Subcutaneous adipose tissue (tissue), 4 donors: Measurements from ENCODE around the gene RPL12. TPM values are rescaled to one million over a fixed set of nuclear protein-coding genes. Genes with fewer than 3 reads are reported as not detected.

Experiments used
- CTCF ChIP-seq: fragments of 450-650 bp; IDR thresholded peaks from one replicate; pipeline ENCODE4 v1.5.1; 2016; ENCODE audit warnings: low read depth, mild to moderate bottlenecking, control low read depth, antibody characterized with exemption, moderate library complexity
- total RNA-seq, 4 donors: library from RNA; depleted of rRNA; stranded (reverse); fragments of >200 nt; gene quantifications; one replicate each; pipeline ENCODE4 v1.1.0, GENCODE V29; 2016

The RPL12 gene
- total RNA-seq, 4 donors from 2014 or later = 1,869 to 2,956 (median 2,710) TPM

- no peak for TF ChIP-seq CTCF
These were observed 43.1 kb upstream of the RPL12 start for GRCh38 chr9:127494304-127494702.

- no peak for TF ChIP-seq CTCF
These were observed 42.5 kb upstream of the RPL12 start for GRCh38 chr9:127493592-127494303.

GRCh38 chr9:127492616-127493015 lies 41.4 kb upstream of the RPL12 start:
- TF ChIP-seq CTCF = no peak

GRCh38 chr9:127491516-127491915 lies 40.3 kb upstream of the RPL12 start:
- TF ChIP-seq CTCF = no peak

GRCh38 chr9:127490535-127491230 lies 39.5 kb upstream of the RPL12 start:
- no peak for TF ChIP-seq CTCF

GRCh38 chr9:127489471-127490115 lies 38.4 kb upstream of the RPL12 start:
- no peak for TF ChIP-seq CTCF

- no peak for TF ChIP-seq CTCF
These were observed 37.7 kb upstream of the RPL12 start for GRCh38 chr9:127488946-127489345.
